Panc1 (cell line): ENCODE results near the gene MAP3K15. TPM values are rescaled to one million over a fixed set of nuclear protein-coding genes. Genes with fewer than 3 reads are reported as not detected.

Experiments
- ATAC-seq: fragments of 200-7000 bp; cut with Tn5 transposase; 2 replicates; pipeline ENCODE4 v1.9.1; 2020; ENCODE audit warnings: mild to moderate bottlenecking, moderate library complexity
- Bru-seq: library from RNA; stranded (reverse); fragments of 400-500 nt; gene quantifications from one replicate; lab custom pipeline; 2021; lab: Mats Ljungman, UMichigan
- BruChase-seq, 2 experiments: library from RNA; stranded (reverse); fragments of 400-500 nt; gene quantifications; one replicate each; lab custom pipeline; 2021; lab: Mats Ljungman, UMichigan
- BruUV-seq: library from RNA; stranded (reverse); fragments of 400-500 nt; replicated peaks from 2 replicates; lab custom pipeline; 2021; lab: Mats Ljungman, UMichigan
- CTCF ChIA-PET: fragments of 300-600 bp; sonication (Branson Sonifier 250); formaldehyde crosslinking; loops from one replicate; lab custom pipeline; 2022; ENCODE audit warnings: antibody characterized with exemption; lab: Charles Lee
- POLR2A ChIA-PET: fragments of 300-600 bp; sonication (Branson Sonifier 250); formaldehyde crosslinking; loops from one replicate; lab custom pipeline; 2022; ENCODE audit warnings: antibody characterized with exemption; lab: Charles Lee
- DNase-seq: peaks from one replicate; pipeline ENCODE4 v3.0.0-alpha.2; 2010; ENCODE audit warnings: low read depth, low spot score
- H3K27ac ChIP-seq: 2 replicates; pipeline ENCODE4 v1.5.1; 2011; ENCODE audit warnings: mild to moderate bottlenecking, low read length, inconsistent platforms
- H3K27me3 ChIP-seq: fragments of 200-500 bp; sonication (Bioruptor generic); 2 replicates; pipeline ENCODE4 v1.6.0; 2014; ENCODE audit warnings: low read length, inconsistent platforms; ENCODE audit not compliant: control insufficient read depth, insufficient read depth
- H3K36me3 ChIP-seq: fragments of 200-500 bp; sonication (Bioruptor generic); 2 replicates; pipeline ENCODE4 v1.5.1; 2014; ENCODE audit warnings: inconsistent platforms, mild to moderate bottlenecking, low read length, moderate library complexity; ENCODE audit not compliant: control insufficient read depth, insufficient read depth
- H3K4me1 ChIP-seq: 2 replicates; pipeline ENCODE4 v1.5.1; 2011; ENCODE audit warnings: inconsistent platforms, mild to moderate bottlenecking, low read length, moderate library complexity; ENCODE audit not compliant: control insufficient read depth, insufficient read depth
- H3K4me3 ChIP-seq, 2 experiments: 2 replicates each; pipeline ENCODE4 v1.5.1; 2011 to 2012; ENCODE audit warnings: low read depth in 2 of 2, low read length in 2 of 2, mild to moderate bottlenecking in 2 of 2, inconsistent platforms in 1 of 2, moderate library complexity in 1 of 2
- H3K9me3 ChIP-seq: fragments of 200-500 bp; sonication (Bioruptor generic); 2 replicates; pipeline ENCODE4 v1.5.1; 2014; ENCODE audit warnings: low read depth, mild to moderate bottlenecking, inconsistent platforms, low read length, moderate library complexity; ENCODE audit not compliant: control insufficient read depth, insufficient read depth
- CTCF ChIP-seq: fragments of 450-650 bp; IDR thresholded peaks from 2 replicates; pipeline ENCODE4 v1.5.1; 2017; ENCODE audit warnings: mild to moderate bottlenecking
- POLR2AphosphoS5 ChIP-seq: IDR thresholded peaks from 2 replicates; pipeline ENCODE4 v1.6.1; 2012; ENCODE audit warnings: mild to moderate bottlenecking, low read depth, low read length, moderate library complexity
- REST ChIP-seq, 2 experiments: IDR thresholded peaks; 2 replicates each; pipeline ENCODE4 v1.6.1; 2011 to 2012; ENCODE audit warnings: low read depth in 2 of 2, control low read depth in 1 of 2, low read length in 1 of 2, mild to moderate bottlenecking in 1 of 2, moderate library complexity in 1 of 2; ENCODE audit not compliant: insufficient read depth in 1 of 2
- SIN3A ChIP-seq: IDR thresholded peaks from 2 replicates; pipeline ENCODE4 v1.6.1; 2012; ENCODE audit warnings: low read depth, mild to moderate bottlenecking, low read length, moderate library complexity, borderline replicate concordance; ENCODE audit not compliant: insufficient read depth
- TCF7L2 ChIP-seq: IDR thresholded peaks from 2 replicates; pipeline ENCODE4 v1.6.1; 2011; ENCODE audit warnings: mild to moderate bottlenecking, low read depth, low read length, inconsistent platforms
- in situ Hi-C: cut with HindIII; loops from 2 replicates; pipeline ENCODE4 v1.10.0; 2016; ENCODE audit warnings: low sequenced_read_pairs, low pct_unique_long_range_greater_than_20kb
- intact Hi-C: fragments of 100-400 bp; cut with micrococcal nuclease; formaldehyde crosslinking; loops from one replicate; pipeline ENCODE4 v1.10.0; 2022; ENCODE audit not compliant: unreplicated experiment
- long read RNA-seq: library from polyadenylated mRNA; unstranded; transcript quantifications from one replicate; pipeline ENCODE4 v2.0.0, GENCODE V29; 2021; ENCODE audit not compliant: unreplicated experiment
- polyA plus RNA-seq: library from polyadenylated mRNA; unstranded; fragments of >200 nt; gene quantifications from one replicate; pipeline ENCODE4 v1.2.1, GENCODE V29; 2012; ENCODE audit warnings: missing spikeins; ENCODE audit not compliant: insufficient read length
- total RNA-seq: library from RNA; stranded (reverse); gene quantifications from one replicate; pipeline ENCODE4 v1.2.1, GENCODE V29; 2021; ENCODE audit not compliant: unreplicated experiment

MAP3K15 gene
- total RNA-seq: 4.9 TPM
- 3.5 TPM for polyA plus RNA-seq
- Bru-seq, nascent RNA: percentile 49 among the genes with signal in this experiment
- percentile 47 among the genes with signal in this experiment for BruChase-seq, experiment 1, labeled RNA remaining after a 2-hour chase
- BruChase-seq, experiment 2, labeled RNA remaining after a 6-hour chase: percentile 47 among the genes with signal in this experiment
- long read RNA-seq, full-length matches to known transcripts: 4 of 13 reads
- long read RNA-seq, partial matches to known transcripts: 6 of 13 reads
- long read RNA-seq, other reads (novel, unspliced or antisense): 3 of 13 reads

- CTCF ChIA-PET: interaction anchor here (0.6 to 0.8 kb wide), 4 partner anchors 131 to 281 kb away, joined by 6 to 8 read pairs (median 7); no protein-coding TSS in a partner anchor
- H3K9me3 ChIP-seq: no peaks in the 10 kb centered on the region
- H3K4me3 ChIP-seq: peak within 1 kb of the TSS; percentile 40 to 44
- POLR2A ChIA-PET: no interaction called here
- BruUV-seq: no TSS peak
- ATAC-seq (peak; percentile 86), DNase-seq (no peak)
- no peak within 1 kb of the TSS for H3K27ac ChIP-seq
- H3K4me1 ChIP-seq: no peaks in the 10 kb centered on the region
- in situ Hi-C loops (no loop called here), intact Hi-C loops (no loop called here)
- H3K36me3 ChIP-seq: no peaks in the 10 kb centered on the region
- peak; percentile 85 for TF ChIP-seq CTCF
- no peak for TF ChIP-seq REST (IDR thresholded peaks at IDR 0.05; ENCODE audit: insufficient read depth in 1 of 2, low read depth in 2 of 2, low read length in 1 of 2)
- TF ChIP-seq TCF7L2: no peak
- no peak for TF ChIP-seq SIN3A
- TF ChIP-seq POLR2AphosphoS5: no peak
- H3K27me3 ChIP-seq: no peaks in the 10 kb centered on the region
These were observed at the start of gene MAP3K15 for GRCh38 chrX:19514791-19515614. TSS of gene MAP3K15 (minus strand) at chrX:19515508. CDS start at chrX:19515261, 247 bp downstream.

GRCh38 chrX:19564606-19565005, 49.3 kb upstream of the MAP3K15 start:
- ChIA-PET CTCF (no interaction called here), POLR2A (no interaction called here)
- H3K27me3 ChIP-seq: no peaks in the 10 kb centered on the region
- no peak overlapping the region for H3K4me3 ChIP-seq
- in situ Hi-C loops (no loop called here), intact Hi-C loops (no loop called here)
- ATAC-seq: no peak
- BruUV-seq: no TSS peak
- H3K27ac ChIP-seq: no peak overlapping the region
- H3K4me1 ChIP-seq: no peaks in the 10 kb centered on the region; the same call in 1 of the 2 replicates
- H3K9me3 ChIP-seq: no peaks in the 10 kb centered on the region
- DNase-seq: no peak
- H3K36me3 ChIP-seq: no peaks in the 10 kb centered on the region
- no peak for TF ChIP-seq TCF7L2
- TF ChIP-seq REST (IDR thresholded peaks at IDR 0.05; ENCODE audit: insufficient read depth in 1 of 2, low read depth in 2 of 2, low read length in 1 of 2): no peak
- no peak for TF ChIP-seq SIN3A
- TF ChIP-seq POLR2AphosphoS5: no peak
- TF ChIP-seq CTCF: no peak
